HG03575 (cell line): ENCODE results near the gene FGFBP3.
"Not testable (repeated sequence)": the region's sequence is repeated elsewhere in the genome, so short reads cannot be mapped to it uniquely, and the experiment has no call there.

ENCODE experiments used
- ATAC-seq: cut with Tn5 transposase; IDR thresholded peaks from one replicate; pipeline ENCODE4 v1.9.1; 2021; ENCODE audit not compliant: unreplicated experiment, insufficient number of reproducible peaks, low FRiP score; ENCODE audit errors: extremely low read depth

Gene FGFBP3

GRCh38 chr10:91907033-91907594, 2.2 kb downstream of the FGFBP3 start:
- no peak for ATAC-seq

- ATAC-seq, result no peak
Observed at GRCh38 chr10:91901784-91902677, 7.3 kb downstream of the FGFBP3 start.

GRCh38 chr10:91897421-91897820, 11.9 kb downstream of the FGFBP3 start:
- no peak for ATAC-seq

GRCh38 chr10:91896212-91896756, 13.0 kb downstream of the FGFBP3 start:
- ATAC-seq, result no peak

GRCh38 chr10:91894261-91894685, 15.0 kb downstream of the FGFBP3 start:
- not testable (repeated sequence) for ATAC-seq

GRCh38 chr10:91893051-91893450, 16.2 kb downstream of the FGFBP3 start:
- no peak for ATAC-seq

GRCh38 chr10:91891125-91892001, 17.9 kb downstream of the FGFBP3 start:
- no peak for ATAC-seq

- ATAC-seq, result no peak
Observed at GRCh38 chr10:91887272-91888076, 21.8 kb downstream of the FGFBP3 start.

- no peak for ATAC-seq
Observed at GRCh38 chr10:91886954-91887271, 22.4 kb downstream of the FGFBP3 start.

- no peak for ATAC-seq
Observed at GRCh38 chr10:91885362-91886079, 23.8 kb downstream of the FGFBP3 start.

GRCh38 chr10:91884536-91884935, 24.8 kb downstream of the FGFBP3 start:
- no peak for ATAC-seq

- no peak for ATAC-seq
Observed at GRCh38 chr10:91883549-91884444, 25.5 kb downstream of the FGFBP3 start.

GRCh38 chr10:91880310-91880709, 29.0 kb downstream of the FGFBP3 start:
- ATAC-seq, result no peak

GRCh38 chr10:91879515-91880170, 29.6 kb downstream of the FGFBP3 start:
- no peak for ATAC-seq

- no peak for ATAC-seq
Observed at GRCh38 chr10:91875779-91876178, 33.5 kb downstream of the FGFBP3 start.

GRCh38 chr10:91875156-91875555, 34.1 kb downstream of the FGFBP3 start:
- no peak for ATAC-seq
